HepG2 (cell line): Measurements from ENCODE around the gene MIR17HG. TPM values are rescaled to one million over a fixed set of nuclear protein-coding genes. Genes with fewer than 3 reads are reported as not detected.

Experiments used
- AKAP8 ChIP-seq: sonication (generic); formaldehyde crosslinking; IDR thresholded peaks from 2 replicates; pipeline ENCODE4 v1.5.1; 2020; ENCODE audit warnings: mild to moderate bottlenecking, missing genetic modification reagents
- ARNTL ChIP-seq: sonication (generic); formaldehyde crosslinking; IDR thresholded peaks from 2 replicates; pipeline ENCODE4 v1.4.0; 2020; ENCODE audit warnings: mild to moderate bottlenecking, missing genetic modification reagents
- BCL6 ChIP-seq: IDR thresholded peaks from 2 replicates; pipeline ENCODE4 v1.6.1; 2016; ENCODE audit warnings: missing genetic modification reagents, missing compliant biosample characterization
- EP300 ChIP-seq, 3 experiments: sonication (generic) in 1 of 3; formaldehyde crosslinking in 1 of 3; IDR thresholded peaks; 2 replicates each; pipeline versions ENCODE4 v1.5.1 to v1.6.1; 2011 to 2020; ENCODE audit warnings: low read depth in 2 of 3, low read length in 2 of 3, borderline replicate concordance in 1 of 3, improper control_type of control experiment in 1 of 3, mild to moderate bottlenecking in 1 of 3, missing genetic modification reagents in 1 of 3, moderate library complexity in 1 of 3
- HDAC6 ChIP-seq: fragments of 200-600 bp; sonication (generic); IDR thresholded peaks from 2 replicates; pipeline ENCODE4 v1.7.0; 2017; ENCODE audit warnings: mild to moderate bottlenecking, antibody characterized with exemption, low read length, low read depth
- HNRNPUL1 ChIP-seq: fragments of 200-400 bp; formaldehyde crosslinking; IDR thresholded peaks from 2 replicates; pipeline ENCODE4 v1.6.1; 2017; ENCODE audit warnings: low read depth, mild to moderate bottlenecking, low read length, moderate library complexity
- HOMEZ ChIP-seq: IDR thresholded peaks from 2 replicates; pipeline ENCODE4 v1.6.1; 2016; ENCODE audit warnings: low read depth
- JUN ChIP-seq: sonication (generic); formaldehyde crosslinking; IDR thresholded peaks from 2 replicates; pipeline ENCODE4 v1.4.0; 2020; ENCODE audit warnings: mild to moderate bottlenecking, missing genetic modification reagents
- JUNB ChIP-seq: sonication (generic); formaldehyde crosslinking; IDR thresholded peaks from 2 replicates; pipeline ENCODE4 v1.8.0; 2022; ENCODE audit warnings: missing genetic modification reagents, mild to moderate bottlenecking, borderline replicate concordance
- KLF9 ChIP-seq: IDR thresholded peaks from 2 replicates; pipeline ENCODE4 v1.6.1; 2016; ENCODE audit warnings: low read depth
- NKX3-1 ChIP-seq: sonication (generic); formaldehyde crosslinking; IDR thresholded peaks from 2 replicates; pipeline ENCODE4 v1.5.0; 2020; ENCODE audit warnings: missing genetic modification reagents
- RXRB ChIP-seq: IDR thresholded peaks from 2 replicates; pipeline ENCODE4 v1.6.1; 2016; ENCODE audit warnings: borderline replicate concordance, missing genetic modification reagents, missing compliant biosample characterization
- SATB2 ChIP-seq: sonication (generic); formaldehyde crosslinking; IDR thresholded peaks from 2 replicates; pipeline ENCODE4 v1.5.0; 2020; ENCODE audit warnings: missing genetic modification reagents
- TBL1XR1 ChIP-seq: fragments of 150-350 bp; IDR thresholded peaks from 2 replicates; pipeline ENCODE4 v1.6.1; 2014; ENCODE audit warnings: borderline replicate concordance, low read length; ENCODE audit not compliant: partially characterized antibody
- TCF7 ChIP-seq: sonication (generic); IDR thresholded peaks from 2 replicates; pipeline ENCODE4 v1.6.1; 2016; ENCODE audit warnings: antibody characterized with exemption, low read depth
- ZBTB8A ChIP-seq: sonication (generic); formaldehyde crosslinking; IDR thresholded peaks from 2 replicates; pipeline ENCODE4 v1.4.0; 2020; ENCODE audit warnings: mild to moderate bottlenecking, low read depth, missing genetic modification reagents, borderline replicate concordance
- ZFY ChIP-seq: sonication (generic); formaldehyde crosslinking; IDR thresholded peaks from 2 replicates; pipeline ENCODE4 v1.4.0; 2020; ENCODE audit warnings: missing genetic modification reagents
- ZNF136 ChIP-seq: sonication (generic); formaldehyde crosslinking; IDR thresholded peaks from 2 replicates; pipeline ENCODE4 v1.8.1; 2022; ENCODE audit warnings: low read depth, mild to moderate bottlenecking, moderate library complexity, missing genetic modification reagents
- ZNF224 ChIP-seq: sonication (generic); formaldehyde crosslinking; IDR thresholded peaks from 2 replicates; pipeline ENCODE4 v1.5.0; 2020; ENCODE audit warnings: mild to moderate bottlenecking, missing genetic modification reagents
- ZNF234 ChIP-seq: sonication (generic); formaldehyde crosslinking; conservative IDR thresholded peaks from 2 replicates; pipeline ENCODE4 v1.5.1; 2020; ENCODE audit warnings: mild to moderate bottlenecking, missing genetic modification reagents
- ZNF24 ChIP-seq: fragments of 450-650 bp; IDR thresholded peaks from 2 replicates; pipeline ENCODE4 v1.6.1; 2017; ENCODE audit warnings: antibody characterized with exemption, mild to moderate bottlenecking
- ZNF33B ChIP-seq: sonication (generic); formaldehyde crosslinking; IDR thresholded peaks from 2 replicates; pipeline ENCODE4 v1.5.1; 2020; ENCODE audit warnings: mild to moderate bottlenecking, missing genetic modification reagents
- ZNF549 ChIP-seq: sonication (generic); formaldehyde crosslinking; IDR thresholded peaks from 2 replicates; pipeline ENCODE4 v1.5.0; 2020; ENCODE audit warnings: missing genetic modification reagents
- ZNF615 ChIP-seq: sonication (generic); formaldehyde crosslinking; IDR thresholded peaks from 2 replicates; pipeline ENCODE4 v1.5.0; 2020; ENCODE audit warnings: mild to moderate bottlenecking, missing genetic modification reagents, borderline replicate concordance
- ZNF83 ChIP-seq: sonication (generic); formaldehyde crosslinking; IDR thresholded peaks from 2 replicates; pipeline ENCODE4 v1.4.0; 2020; ENCODE audit warnings: missing genetic modification reagents, mild to moderate bottlenecking, borderline replicate concordance
- polyA plus RNA-seq, 8 experiments: library from polyadenylated mRNA; depleted of rRNA in 3 of 8; stranded (reverse) in 7 of 8; unstranded in 1 of 8; fragments of >200 nt; fragmentation: Illumina TruSeq in 4 of 8; extraction: Trizol in 4 of 8; gene quantifications; 2 replicates each; pipeline versions ENCODE4 v1.2.1 to v1.2.3, GENCODE V29; 2011 to 2016; ENCODE audit warnings: low read depth in 4 of 8, missing spikeins in 1 of 8, mixed read lengths in 1 of 8; ENCODE audit not compliant: insufficient read depth in 1 of 8
- total RNA-seq, 5 experiments: library from RNA; depleted of rRNA; stranded (reverse); fragments of >200 nt; fragmentation: Illumina TruSeq; extraction: Trizol; gene quantifications; 2 replicates each; pipeline ENCODE4 v1.2.3, GENCODE V29; 2016; ENCODE audit warnings: low read depth in 1 of 5
- TF ChIP-seq, protein P1 (sequence below): IDR thresholded peaks from 2 replicates; pipeline ENCODE4 v1.6.1; 2016
- TF ChIP-seq, protein P2 (sequence below), 2 experiments: fragments of 450-650 bp in 1 of 2; sonication (generic) in 1 of 2; formaldehyde crosslinking; IDR thresholded peaks; 2 replicates each; pipeline versions ENCODE4 v1.5.0 to v1.8.0; 2020 to 2022; ENCODE audit warnings: mild to moderate bottlenecking in 1 of 2, missing genetic modification reagents in 1 of 2

MIR17HG gene
- total and polyA plus RNA-seq, 2 of the 13 experiments (the other 11 are each of a cell fraction or from before 2014, with no cell fraction given), result 2.5 to 12.3 TPM

- TF ChIP-seq HOMEZ (CRISPR knock-in tag) (0 out of 2 replicates have a peak, but pooled peaks have one; percentile 27), ZNF615 (no peak), ZNF83 (no peak), ZNF234 (CRISPR knock-in tag) (no peak), JUNB (CRISPR knock-in tag) (0 out of 2 replicates have a peak, but pooled peaks have one; percentile 11), ZNF24 (peak; percentile 42; the same call in 1 of the 2 replicates), TBL1XR1 (peak; percentile 56), KLF9 (CRISPR knock-in tag) (no peak), ARNTL (CRISPR knock-in tag) (no peak), ZNF549 (CRISPR knock-in tag) (no peak), ZNF136 (no peak), ZNF33B (CRISPR knock-in tag) (no peak), NKX3-1 (CRISPR knock-in tag) (no peak), TCF7 (peak; percentile 74), ZFY (CRISPR knock-in tag) (no peak), BCL6 (CRISPR knock-in tag) (peak; percentile 74), HDAC6 (no peak), EP300 (IDR thresholded peaks at IDR 0.05; ENCODE audit: low read depth in 2 of 2, low read length in 2 of 2) (peak in 1 of 2 experiments; percentile 88; a peak in 2 of 4 replicates), EP300 (CRISPR knock-in tag; IDR thresholded peaks at IDR 0.05; ENCODE audit: borderline replicate concordance) (no peak), AKAP8 (CRISPR knock-in tag) (no peak), SATB2 (CRISPR knock-in tag) (no peak), ZBTB8A (CRISPR knock-in tag) (no peak), ZNF224 (CRISPR knock-in tag) (no peak), HNRNPUL1 (0 out of 2 replicates have a peak, but pooled peaks have one; percentile 31), RXRB (CRISPR knock-in tag) (peak; percentile 86), JUN (CRISPR knock-in tag) (no peak)
- TF ChIP-seq, protein P1, sequence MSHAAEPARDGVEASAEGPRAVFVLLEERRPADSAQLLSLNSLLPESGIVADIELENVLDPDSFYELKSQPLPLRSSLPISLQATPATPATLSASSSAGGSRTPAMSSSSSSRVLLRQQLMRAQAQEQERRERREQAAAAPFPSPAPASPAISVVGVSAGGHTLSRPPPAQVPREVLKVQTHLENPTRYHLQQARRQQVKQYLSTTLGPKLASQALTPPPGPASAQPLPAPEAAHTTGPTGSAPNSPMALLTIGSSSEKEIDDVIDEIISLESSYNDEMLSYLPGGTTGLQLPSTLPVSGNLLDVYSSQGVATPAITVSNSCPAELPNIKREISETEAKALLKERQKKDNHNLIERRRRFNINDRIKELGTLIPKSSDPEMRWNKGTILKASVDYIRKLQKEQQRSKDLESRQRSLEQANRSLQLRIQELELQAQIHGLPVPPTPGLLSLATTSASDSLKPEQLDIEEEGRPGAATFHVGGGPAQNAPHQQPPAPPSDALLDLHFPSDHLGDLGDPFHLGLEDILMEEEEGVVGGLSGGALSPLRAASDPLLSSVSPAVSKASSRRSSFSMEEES (CRISPR knock-in tag), result peak; percentile 23; the same call in 1 of the 2 replicates
- TF ChIP-seq, protein P2, sequence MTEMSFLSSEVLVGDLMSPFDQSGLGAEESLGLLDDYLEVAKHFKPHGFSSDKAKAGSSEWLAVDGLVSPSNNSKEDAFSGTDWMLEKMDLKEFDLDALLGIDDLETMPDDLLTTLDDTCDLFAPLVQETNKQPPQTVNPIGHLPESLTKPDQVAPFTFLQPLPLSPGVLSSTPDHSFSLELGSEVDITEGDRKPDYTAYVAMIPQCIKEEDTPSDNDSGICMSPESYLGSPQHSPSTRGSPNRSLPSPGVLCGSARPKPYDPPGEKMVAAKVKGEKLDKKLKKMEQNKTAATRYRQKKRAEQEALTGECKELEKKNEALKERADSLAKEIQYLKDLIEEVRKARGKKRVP (CRISPR knock-in tag; IDR thresholded peaks at IDR 0.05), result peak in 1 of 2 experiments; percentile 66; a peak in 2 of 4 replicates
Measured at GRCh38 chr13:91361755-91362271, 14.3 kb downstream of the MIR17HG start (continued).
